LNCaP clone FGC (cell line): Measurements from ENCODE around the gene KIAA0040.

ENCODE experiments used
- DNase-seq: peaks from one replicate; pipeline ENCODE4 v3.0.0-alpha.2; 2011; ENCODE audit warnings: low read depth
- H3K4me3 ChIP-seq: 2 replicates; pipeline ENCODE4 v1.5.1; 2011; ENCODE audit warnings: mild to moderate bottlenecking, low read depth, low read length, control low read depth
- TF ChIP-seq, protein P1 (sequence below): IDR thresholded peaks from 2 replicates; pipeline ENCODE4 v1.5.1; 2012; ENCODE audit warnings: mild to moderate bottlenecking; ENCODE audit not compliant: control insufficient read depth, insufficient read depth; ENCODE audit errors: extremely low read depth

KIAA0040 gene

DNA sequence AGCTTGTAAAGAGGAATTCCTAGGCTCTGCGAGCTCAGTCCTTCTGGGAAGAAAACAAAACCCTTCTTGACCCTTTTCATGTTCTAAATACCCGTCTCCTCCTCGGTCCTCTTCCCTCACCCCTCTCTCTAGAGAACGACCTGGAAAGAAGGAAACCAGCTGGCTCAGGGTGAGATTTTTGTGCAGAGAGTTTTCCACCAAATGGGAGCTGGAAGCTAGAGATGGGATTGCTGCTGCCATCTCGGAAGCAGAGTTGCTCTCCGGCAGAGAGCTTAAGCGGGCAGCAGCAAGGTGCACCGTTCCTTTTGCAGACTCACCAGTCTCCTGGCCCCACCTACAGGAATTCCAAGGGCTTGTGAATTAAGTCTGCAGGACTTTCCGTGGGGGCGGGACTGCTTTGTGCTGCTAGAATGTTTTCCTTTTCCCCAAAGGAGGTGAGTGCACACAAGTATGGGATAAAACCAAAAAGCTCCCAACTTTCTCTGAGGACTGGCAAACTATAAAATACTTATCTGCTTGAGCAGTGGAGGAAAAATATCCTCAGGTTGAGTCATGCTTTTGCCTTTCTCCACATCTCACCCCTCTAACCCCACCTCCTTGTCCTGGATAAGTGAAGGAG is 29.1 kb upstream of the KIAA0040 start:
- no peak for DNase-seq
- H3K4me3 ChIP-seq = no peak overlapping the region
- TF ChIP-seq, protein P1, sequence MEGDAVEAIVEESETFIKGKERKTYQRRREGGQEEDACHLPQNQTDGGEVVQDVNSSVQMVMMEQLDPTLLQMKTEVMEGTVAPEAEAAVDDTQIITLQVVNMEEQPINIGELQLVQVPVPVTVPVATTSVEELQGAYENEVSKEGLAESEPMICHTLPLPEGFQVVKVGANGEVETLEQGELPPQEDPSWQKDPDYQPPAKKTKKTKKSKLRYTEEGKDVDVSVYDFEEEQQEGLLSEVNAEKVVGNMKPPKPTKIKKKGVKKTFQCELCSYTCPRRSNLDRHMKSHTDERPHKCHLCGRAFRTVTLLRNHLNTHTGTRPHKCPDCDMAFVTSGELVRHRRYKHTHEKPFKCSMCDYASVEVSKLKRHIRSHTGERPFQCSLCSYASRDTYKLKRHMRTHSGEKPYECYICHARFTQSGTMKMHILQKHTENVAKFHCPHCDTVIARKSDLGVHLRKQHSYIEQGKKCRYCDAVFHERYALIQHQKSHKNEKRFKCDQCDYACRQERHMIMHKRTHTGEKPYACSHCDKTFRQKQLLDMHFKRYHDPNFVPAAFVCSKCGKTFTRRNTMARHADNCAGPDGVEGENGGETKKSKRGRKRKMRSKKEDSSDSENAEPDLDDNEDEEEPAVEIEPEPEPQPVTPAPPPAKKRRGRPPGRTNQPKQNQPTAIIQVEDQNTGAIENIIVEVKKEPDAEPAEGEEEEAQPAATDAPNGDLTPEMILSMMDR = no peak

DNA sequence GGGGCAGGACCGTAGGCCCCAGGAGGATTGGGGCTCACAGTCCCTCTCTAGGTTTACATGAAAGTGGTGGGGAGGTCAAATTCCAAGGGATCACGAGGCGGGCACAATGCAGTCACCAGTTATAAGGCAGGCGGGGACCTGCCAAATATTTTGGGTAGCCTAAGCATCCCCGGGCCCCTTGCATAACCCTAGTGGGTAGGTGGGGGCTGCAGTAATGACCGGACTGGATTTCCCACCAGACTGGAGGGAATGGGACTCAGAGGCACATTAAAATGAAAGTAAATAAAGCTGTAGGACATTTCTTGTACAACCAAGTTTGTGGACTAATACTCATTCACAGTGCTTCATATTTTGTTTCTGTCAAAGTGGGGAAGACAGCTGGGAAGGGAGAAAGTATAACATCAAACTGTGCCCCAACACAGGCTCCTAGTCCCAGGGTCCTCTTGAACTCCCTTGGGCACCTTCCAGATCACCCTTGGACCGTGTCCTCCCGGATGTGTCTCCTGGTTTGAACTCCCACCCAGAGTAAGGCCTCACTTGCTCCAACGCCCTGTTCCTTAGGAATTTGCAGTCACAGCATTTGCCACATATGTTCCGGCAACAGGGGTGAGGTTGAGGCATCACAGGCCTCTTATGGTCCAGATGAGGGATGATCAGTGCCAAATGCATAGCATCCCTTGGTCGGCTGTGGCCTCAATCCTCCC is 28.4 kb upstream of the KIAA0040 start:
- no peak for DNase-seq
- TF ChIP-seq, protein P1 = no peak
- no peak overlapping the region for H3K4me3 ChIP-seq

DNA sequence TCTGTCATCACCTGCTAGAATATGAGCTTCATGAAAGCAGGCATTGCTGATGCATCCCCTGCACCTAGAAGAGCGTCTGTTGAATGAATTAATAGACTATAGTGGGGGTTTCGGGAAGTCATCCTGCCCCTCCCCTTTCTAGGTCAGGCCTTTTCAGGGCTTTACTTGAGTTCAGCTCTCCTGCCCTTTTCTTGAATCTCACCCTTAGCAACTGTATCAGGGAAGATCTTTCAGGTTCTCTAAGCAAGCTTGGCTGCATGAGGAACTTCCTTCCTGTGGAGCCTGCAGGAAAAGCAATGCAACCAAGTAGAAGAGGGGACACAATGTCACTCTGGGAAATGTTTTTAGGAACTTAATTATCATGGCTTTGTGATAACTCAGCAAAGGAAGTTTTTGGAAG is 27.2 kb upstream of the KIAA0040 start:
- TF ChIP-seq, protein P1 = no peak
- no peak overlapping the region for H3K4me3 ChIP-seq
- DNase-seq = no peak

DNA sequence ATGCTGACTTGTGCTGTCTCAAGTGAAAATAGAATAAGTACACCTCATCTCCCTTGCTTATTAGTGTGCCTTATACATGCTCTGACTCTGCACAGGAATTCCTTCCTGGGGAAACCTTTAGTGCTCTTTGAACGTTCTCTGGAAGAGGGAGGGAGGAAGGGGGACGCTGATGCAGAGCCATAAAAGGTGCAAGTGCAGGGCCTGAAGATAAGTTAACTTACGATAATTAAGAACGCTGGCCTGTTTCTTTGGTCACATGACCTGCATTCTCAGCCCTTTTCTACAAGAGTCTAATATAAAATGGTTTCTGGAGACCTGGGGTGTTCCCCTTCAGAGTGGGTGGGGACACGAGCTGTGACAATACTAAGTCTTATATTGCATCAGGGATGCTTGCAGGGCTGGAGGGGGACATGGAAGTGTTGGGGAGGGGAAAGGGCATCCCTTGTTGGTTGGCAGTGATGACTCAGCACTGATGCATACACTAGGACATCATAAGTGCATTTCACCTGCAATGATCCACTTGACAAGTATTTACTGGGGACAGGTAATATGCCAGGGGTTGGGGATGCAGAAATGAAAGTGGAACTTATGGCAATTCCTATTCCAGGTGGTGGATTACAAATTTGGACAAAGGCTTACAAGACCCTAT is 26.3 kb upstream of the KIAA0040 start:
- DNase-seq = no peak
- TF ChIP-seq, protein P1 = no peak
- no peak overlapping the region for H3K4me3 ChIP-seq

DNA sequence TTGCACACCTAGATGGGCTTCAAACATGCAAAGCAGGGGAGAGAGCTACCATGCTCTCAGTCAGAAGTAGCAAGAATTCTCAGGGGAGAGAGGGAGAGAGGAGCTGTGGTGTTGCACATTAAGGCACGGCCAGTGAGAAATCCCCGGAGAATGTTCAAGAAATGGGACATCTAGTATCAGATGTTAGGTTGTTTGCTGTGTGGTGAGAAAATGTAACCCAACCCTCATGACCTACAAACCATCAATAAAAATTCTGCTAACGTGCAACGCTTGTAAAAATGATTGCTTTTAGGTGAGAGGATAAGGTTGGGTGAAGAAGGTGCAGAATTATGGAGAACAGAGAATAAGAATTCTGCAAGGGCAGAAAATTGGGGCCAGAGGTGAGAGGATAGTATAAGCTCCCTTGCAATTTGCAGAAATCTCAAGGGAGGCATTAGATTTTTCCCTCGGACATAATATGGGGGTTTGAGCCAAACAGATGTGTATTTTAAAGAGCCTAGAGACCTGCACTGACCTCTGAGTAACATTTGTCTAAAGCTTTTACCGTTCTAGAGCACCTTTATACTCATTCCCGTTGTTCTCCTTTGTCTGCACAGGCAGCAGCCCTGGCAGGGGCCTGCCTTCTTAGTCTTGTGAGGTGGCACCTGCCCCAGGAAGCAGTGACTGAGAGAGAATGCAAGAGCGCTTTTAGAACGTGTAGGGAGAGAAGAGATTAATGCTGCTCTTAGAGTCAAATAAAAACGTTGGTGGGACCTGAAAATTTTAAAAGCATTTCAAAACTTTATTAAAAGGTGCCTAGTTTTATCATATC is 25.4 kb upstream of the KIAA0040 start:
- TF ChIP-seq, protein P1 = no peak
- H3K4me3 ChIP-seq = no peak overlapping the region
- no peak for DNase-seq

DNA sequence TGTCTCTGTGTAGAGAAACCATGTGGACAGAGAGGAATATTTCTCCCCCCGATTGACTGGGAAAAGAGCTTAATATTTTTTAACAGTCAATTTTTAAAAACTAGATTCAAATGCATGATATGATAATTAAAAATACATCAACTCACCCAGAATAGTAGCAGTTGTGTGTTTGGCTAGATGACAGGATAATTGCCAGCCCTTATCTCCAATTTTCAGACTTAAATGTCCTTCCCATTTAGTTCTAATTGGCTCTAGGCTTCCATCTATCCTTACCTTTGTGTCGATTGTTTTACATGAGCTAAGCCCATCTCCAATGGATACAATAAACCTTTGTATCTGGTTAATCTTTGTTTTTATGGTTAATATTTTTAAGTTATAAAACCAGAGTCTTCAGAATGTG is 23.9 kb upstream of the KIAA0040 start:
- no peak for DNase-seq
- TF ChIP-seq, protein P1 = no peak
- H3K4me3 ChIP-seq = no peak overlapping the region
